Right lobe of liver (tissue), 6 donors: Measurements from ENCODE around the gene SELENOT. TPM values are rescaled to one million over a fixed set of nuclear protein-coding genes. Genes with fewer than 3 reads are reported as not detected.

Experiments
- ATAC-seq, 4 donors: fragments of 200-7000 bp; cut with Tn5 transposase; one replicate each; pipeline ENCODE4 v1.9.1; 2020; ENCODE audit warnings: mild to moderate bottlenecking in 4 of 4, moderate library complexity in 4 of 4
- DNase-seq, 3 donors: peaks; one replicate each; pipeline ENCODE4 v3.0.0-alpha.2; 2020
- H3K27ac ChIP-seq, 3 donors: fragments of 200-600 bp; one replicate each; pipeline ENCODE4 v1.8.0; 2022
- H3K27me3 ChIP-seq, 2 donors: fragments of 200-600 bp; one replicate each; pipeline ENCODE4 v1.8.0; 2022
- H3K36me3 ChIP-seq, 4 donors: fragments of 200-600 bp; sonication (generic) in 1 of 4; one replicate each; pipeline versions ENCODE4 v1.5.1 to v1.8.0; 2017 to 2022; ENCODE audit warnings: control low read depth in 1 of 4
- H3K4me1 ChIP-seq, 4 donors: fragments of 200-600 bp; sonication (generic) in 1 of 4; one replicate each; pipeline versions ENCODE4 v1.5.1 to v1.8.0; 2017 to 2022; ENCODE audit warnings: control low read depth in 1 of 4
- H3K4me3 ChIP-seq, 3 donors: fragments of 200-600 bp; one replicate each; pipeline ENCODE4 v1.8.0; 2022
- H3K9me3 ChIP-seq, 4 donors: fragments of 200-600 bp; sonication (generic) in 1 of 4; one replicate each; pipeline versions ENCODE4 v1.5.1 to v1.8.0; 2017 to 2022; ENCODE audit warnings: control low read depth in 1 of 4
- CTCF ChIP-seq, 4 donors: fragments of 200-600 bp in 3 of 4; fragments of 450-650 bp in 1 of 4; IDR thresholded peaks; one replicate each; pipeline versions ENCODE4 v1.5.1 to v1.8.0; 2016 to 2022; ENCODE audit warnings: antibody characterized with exemption in 4 of 4, mild to moderate bottlenecking in 2 of 4
- POLR2A ChIP-seq: fragments of 450-650 bp; IDR thresholded peaks from one replicate; pipeline ENCODE4 v1.6.1; 2017; ENCODE audit warnings: antibody characterized with exemption, mild to moderate bottlenecking
- WGBS: methylation state at CpG from one replicate; pipeline ENCODE4 v1.1.6; 2018; ENCODE audit warnings: low coverage, low lambda C conversion rate; ENCODE audit not compliant: insufficient coverage; ENCODE audit errors: missing lambda C conversion rate; 5-methylcytosine and 5-hydroxymethylcytosine counted together
- intact Hi-C, 2 donors: fragments of 100-400 bp; cut with DNase I; formaldehyde crosslinking; loops; one replicate each; pipeline versions ENCODE4 v1.11.2 to v1.14.1; 2022
- total RNA-seq, 6 experiments: library from RNA; depleted of rRNA in 2 of 6; stranded (reverse); fragments of >200 nt in 2 of 6; fragmentation: NEBNext Ultra II Directional in 3 of 6; extraction: Animal tissue kit (Norgen Biotek cat#: 25700) in 3 of 6; gene quantifications; one replicate each; pipeline versions ENCODE4 v1.1.0 to v1.2.4, GENCODE V29; 2016 to 2023
- donor health status: DM: no; HTN: yes; CAD: no.
- donor health status: DM: no; HTN: no; CAD: no.
- donor health status: DM: no; HTN: no; CAD: no.
- donor health status: DM: no; HTN: yes; CAD: no.
- donor health status: DM: no; HTN: yes; CAD: no.

Gene SELENOT
- total RNA-seq, 6 experiments from 2014 or later = 51.1 to 72.8 (median 63.4) TPM

DNA sequence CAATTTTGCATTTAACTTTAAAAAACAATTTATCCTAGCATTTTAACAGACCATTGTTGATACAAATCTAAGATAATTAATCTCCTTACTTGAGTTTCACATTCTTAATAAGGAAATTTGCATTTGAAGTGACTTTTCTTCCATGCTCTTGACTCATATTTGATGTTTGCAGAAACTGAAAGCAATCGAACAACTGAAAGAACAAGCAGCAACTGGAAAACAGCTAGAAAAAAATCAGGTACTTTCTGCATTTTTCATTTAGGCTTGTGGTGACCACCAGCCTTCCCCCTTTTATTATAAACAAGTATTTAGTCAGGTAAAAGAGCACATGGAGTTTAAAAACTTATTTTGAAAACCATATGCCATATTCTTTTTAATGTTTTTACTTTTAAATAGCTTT lies 20.1 kb upstream of the SELENOT start:
- TF ChIP-seq CTCF (IDR thresholded peaks at IDR 0.05) (no peak), POLR2A (no peak)
- Histone ChIP-seq H3K27me3 (no peaks in the 10 kb centered on the region), H3K4me3 (no peak overlapping the region), H3K9me3 (no peaks in the 10 kb centered on the region), H3K4me1 (no peaks in the 10 kb centered on the region), H3K36me3 (peaks cover 0 to 42% (median 13%) of the 10 kb centered on the region in 4 donors), H3K27ac (no peak overlapping the region)
- 59% methylated on average over 1 of the region's 1 CpG for WGBS
- intact Hi-C loops = no loop called here
- ATAC-seq = no peak
- DNase-seq = no peak

GRCh38 chr3:150588027-150588830 lies 14.9 kb upstream of the SELENOT start:
- TF ChIP-seq POLR2A (no peak), CTCF (IDR thresholded peaks at IDR 0.05) (no peak)
- Histone ChIP-seq H3K9me3 (no peaks in the 10 kb centered on the region), H3K27me3 (no peaks in the 10 kb centered on the region), H3K4me1 (no peaks in the 10 kb centered on the region), H3K36me3 (peaks cover 0 to 24% (median 10%) of the 10 kb centered on the region in 4 donors), H3K27ac (no peak overlapping the region), H3K4me3 (no peak overlapping the region)
- no peak for ATAC-seq
- WGBS = 55% methylated on average over 6 of the region's 9 CpGs
- intact Hi-C loops = no loop called here
- DNase-seq = no peak

- Histone ChIP-seq H3K4me3 (no peak overlapping the region), H3K4me1 (no peaks in the 10 kb centered on the region), H3K27ac (no peak overlapping the region), H3K27me3 (no peaks in the 10 kb centered on the region), H3K9me3 (no peaks in the 10 kb centered on the region), H3K36me3 (peaks cover 0 to 9% (median 3%) of the 10 kb centered on the region in 4 donors)
- intact Hi-C loops = no loop called here
- WGBS = 59% methylated on average over 6 of the region's 6 CpGs
- no peak for TF ChIP-seq POLR2A
- TF ChIP-seq CTCF (IDR thresholded peaks at IDR 0.05) = no peak
- ATAC-seq (no peak), DNase-seq (no peak)
Measured at GRCh38 chr3:150589759-150590158, 13.4 kb upstream of the SELENOT start.

GRCh38 chr3:150594150-150594549 lies 9.0 kb upstream of the SELENOT start:
- intact Hi-C loops = no loop called here

More at GRCh38 chr3:150594150-150594549, 9.0 kb upstream of the SELENOT start:
- Histone ChIP-seq H3K27ac (no peak overlapping the region), H3K4me3 (no peak overlapping the region), H3K9me3 (no peaks in the 10 kb centered on the region), H3K36me3 (no peaks in the 10 kb centered on the region), H3K4me1 (no peaks in the 10 kb centered on the region), H3K27me3 (no peaks in the 10 kb centered on the region)
- TF ChIP-seq POLR2A = no peak
- no peak for TF ChIP-seq CTCF (IDR thresholded peaks at IDR 0.05)
- ATAC-seq (no peak), DNase-seq (no peak)
- whole genome bisulfite sequencing = 87% methylated on average over 4 of the region's 4 CpGs
